SH-SY5Y (cell line): ENCODE data around the gene SEL1L2.

ENCODE experiments used
- GATA2 ChIP-seq: IDR thresholded peaks from 2 replicates; pipeline ENCODE4 v1.6.1; 2011; ENCODE audit warnings: mild to moderate bottlenecking, low read depth, low read length
- GATA3 ChIP-seq: IDR thresholded peaks from 2 replicates; pipeline ENCODE4 v1.6.1; 2011; ENCODE audit warnings: low read depth, mild to moderate bottlenecking, low read length, moderate library complexity

The SEL1L2 gene

DNA sequence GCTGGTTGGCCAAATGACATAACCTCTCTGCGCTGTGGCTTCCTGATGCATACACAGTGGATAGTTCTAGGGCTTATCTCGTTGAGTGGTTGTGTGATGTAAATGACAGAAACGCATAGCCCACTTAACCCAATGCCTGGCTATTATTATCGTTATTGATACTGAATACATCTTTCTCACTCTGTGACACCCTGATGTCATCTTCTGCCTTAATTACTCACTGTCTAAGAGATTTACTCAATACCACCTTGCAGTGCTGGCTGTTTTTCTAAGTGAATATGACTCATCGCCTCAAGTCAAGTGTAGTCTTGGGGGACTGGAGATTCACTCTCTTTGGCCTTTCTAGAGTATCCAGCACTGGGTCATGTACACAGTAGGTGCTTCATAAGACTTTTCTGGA lies 132.0 kb downstream of the SEL1L2 start:
- TF ChIP-seq GATA3 (no peak), GATA2 (no peak)

DNA sequence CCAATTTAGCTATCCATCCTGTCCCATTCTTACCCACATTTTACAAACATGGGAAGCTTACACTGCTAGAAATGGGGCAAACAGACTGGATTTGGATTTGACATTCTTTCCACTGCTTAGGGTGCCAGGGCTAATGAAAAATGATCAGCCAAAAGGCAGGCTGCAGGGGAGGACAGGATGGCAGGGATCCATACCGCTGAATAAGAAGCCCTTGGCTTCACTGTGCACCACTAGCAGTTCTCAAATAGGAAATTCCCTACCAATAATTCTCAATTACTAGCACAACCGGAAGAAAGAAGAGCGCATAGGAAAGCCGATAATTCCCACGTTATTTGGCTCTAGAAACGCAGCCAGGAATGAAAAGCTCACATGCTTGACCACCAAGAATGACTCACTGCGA lies 132.5 kb downstream of the SEL1L2 start:
- TF ChIP-seq GATA3 (no peak), GATA2 (no peak)

DNA sequence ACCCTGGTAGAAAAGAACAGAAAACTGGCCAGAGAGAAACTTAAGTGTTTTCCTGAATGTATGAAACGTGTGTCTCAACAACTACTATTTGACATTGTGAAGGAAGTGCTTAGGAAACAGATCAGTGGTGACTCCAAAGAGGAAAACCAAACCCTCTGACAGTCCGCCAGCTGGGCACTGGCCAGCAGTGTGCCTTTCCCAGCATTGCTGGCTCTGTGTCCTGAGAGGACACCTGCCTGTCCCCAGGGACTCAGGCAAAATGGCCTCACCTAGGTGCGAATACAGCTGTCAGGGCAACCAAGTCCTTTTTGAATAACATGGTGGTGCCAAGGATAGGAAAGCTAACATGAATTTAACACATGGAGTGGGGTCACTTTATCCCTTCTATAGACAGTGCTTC lies 133.1 kb downstream of the SEL1L2 start:
- TF ChIP-seq GATA2 (no peak), GATA3 (no peak)

DNA sequence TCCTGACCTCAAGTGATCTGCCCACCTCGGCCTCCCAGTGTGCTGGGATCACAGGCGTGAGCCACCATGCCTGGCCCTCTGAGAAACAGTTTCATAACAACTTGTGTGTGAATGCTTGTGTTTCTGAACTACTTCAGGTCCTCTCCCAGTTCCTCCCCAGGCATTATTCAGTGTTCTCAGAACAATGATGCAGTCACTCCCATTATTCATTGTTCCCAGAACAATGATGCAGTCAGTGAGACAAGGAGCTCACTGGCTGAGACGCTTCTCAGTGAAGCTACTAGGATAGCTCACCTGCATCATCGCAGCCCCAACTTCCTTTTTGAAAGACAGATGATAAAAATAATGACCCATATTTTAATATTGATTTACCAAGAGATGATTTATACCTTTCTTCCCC lies 134.1 kb downstream of the SEL1L2 start:
- TF ChIP-seq GATA3 = no peak
- TF ChIP-seq GATA2 = no peak

DNA sequence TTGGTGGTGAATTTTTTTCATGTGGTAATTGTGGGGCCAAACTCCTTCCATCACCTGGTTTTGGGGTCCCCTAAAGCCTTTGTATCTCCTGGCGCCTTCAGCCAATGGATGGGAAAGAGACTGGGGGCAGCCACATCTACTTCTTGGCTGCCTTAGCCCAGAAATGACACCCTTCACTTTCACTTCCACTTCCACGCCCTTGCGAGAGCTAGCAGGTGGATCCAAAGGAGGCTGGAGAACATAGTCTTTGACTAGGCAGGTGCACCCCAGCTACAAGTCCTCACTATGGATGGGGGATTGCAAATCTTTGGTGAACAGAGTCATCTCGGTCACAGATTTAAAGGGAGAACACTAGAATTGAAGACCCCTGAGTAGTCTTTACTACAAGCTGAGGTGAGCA lies 134.8 kb downstream of the SEL1L2 start:
- no peak for TF ChIP-seq GATA2
- no peak for TF ChIP-seq GATA3

DNA sequence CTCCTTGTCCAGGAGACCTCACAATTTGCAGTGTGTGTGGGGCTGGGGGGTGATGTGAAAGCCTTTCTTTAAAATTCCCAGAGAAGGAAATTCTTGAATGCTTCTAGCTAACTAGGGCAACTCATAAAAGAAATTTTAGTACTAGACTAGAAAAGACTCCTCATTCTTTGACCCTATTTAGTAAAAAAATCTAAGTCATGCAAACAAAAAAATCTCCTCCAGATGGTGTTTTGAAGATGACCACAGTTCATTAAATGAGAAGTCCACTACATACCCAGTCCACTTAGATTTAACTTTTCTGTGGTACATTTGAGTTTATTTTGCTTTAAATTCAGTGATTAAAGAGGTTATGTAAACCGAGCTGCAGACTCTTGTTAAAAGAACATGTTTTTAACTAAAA lies 138.1 kb downstream of the SEL1L2 start:
- TF ChIP-seq GATA3 = no peak
- TF ChIP-seq GATA2 = no peak

DNA sequence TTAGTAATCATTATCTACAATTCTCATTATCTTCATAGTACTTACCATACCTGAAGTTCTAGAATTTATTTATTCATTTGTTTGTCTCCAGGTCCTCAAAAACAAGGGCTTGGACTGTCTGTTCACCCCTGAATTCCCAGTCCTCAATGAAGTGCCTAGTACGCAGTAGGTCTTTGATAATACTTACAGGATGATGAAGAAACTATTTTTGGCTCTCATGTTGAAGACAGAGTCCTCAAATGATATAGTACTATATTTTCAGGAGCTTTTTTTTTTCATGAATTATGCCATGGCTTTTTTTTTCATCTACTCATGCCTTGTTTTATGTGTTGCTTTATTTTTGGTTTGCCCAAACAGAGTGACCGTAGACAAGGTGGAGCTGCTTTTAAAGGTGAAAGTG lies 139.1 kb downstream of the SEL1L2 start:
- TF ChIP-seq GATA2 (no peak), GATA3 (no peak)

DNA sequence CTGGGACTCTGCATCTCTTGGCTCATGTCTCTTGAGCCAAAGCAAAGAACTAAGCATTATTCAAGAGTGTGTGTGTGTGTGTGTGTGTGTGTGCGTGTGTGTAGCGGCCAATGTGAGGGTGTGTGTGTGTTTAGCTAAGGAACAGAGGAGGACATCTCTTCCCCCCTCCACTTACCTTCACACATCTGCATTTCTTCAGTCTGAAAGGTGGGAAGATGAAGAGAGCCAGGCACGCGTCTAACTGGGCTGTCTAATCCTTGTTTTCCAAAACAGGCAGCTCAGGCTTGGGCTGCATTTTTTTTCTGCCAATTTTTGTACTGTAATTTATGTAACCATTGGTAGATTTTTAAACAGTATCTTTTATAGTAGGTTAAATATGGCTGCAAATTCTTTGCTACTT lies 146.1 kb downstream of the SEL1L2 start:
- no peak for TF ChIP-seq GATA3

DNA sequence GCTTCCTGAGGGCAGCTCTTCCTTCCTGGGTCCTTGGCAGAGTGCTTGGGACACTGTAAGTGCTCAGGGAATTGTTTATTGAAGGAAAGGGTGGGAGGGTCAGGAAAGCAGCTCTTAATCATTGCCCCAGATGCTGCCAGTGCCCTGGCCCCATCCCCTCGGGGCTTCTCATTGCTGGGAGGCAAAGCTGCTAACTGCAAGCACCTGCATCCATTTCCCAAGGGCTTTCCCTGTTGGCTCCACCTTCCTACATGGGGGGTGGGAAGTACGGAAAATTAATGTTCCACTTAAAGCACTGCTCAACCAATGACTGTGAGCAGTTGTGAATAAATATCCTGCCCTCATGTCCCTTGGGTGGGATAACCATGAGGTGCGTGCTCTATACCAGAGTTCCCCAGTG lies 149.2 kb downstream of the SEL1L2 start:
- TF ChIP-seq GATA3 (no peak), GATA2 (no peak)

DNA sequence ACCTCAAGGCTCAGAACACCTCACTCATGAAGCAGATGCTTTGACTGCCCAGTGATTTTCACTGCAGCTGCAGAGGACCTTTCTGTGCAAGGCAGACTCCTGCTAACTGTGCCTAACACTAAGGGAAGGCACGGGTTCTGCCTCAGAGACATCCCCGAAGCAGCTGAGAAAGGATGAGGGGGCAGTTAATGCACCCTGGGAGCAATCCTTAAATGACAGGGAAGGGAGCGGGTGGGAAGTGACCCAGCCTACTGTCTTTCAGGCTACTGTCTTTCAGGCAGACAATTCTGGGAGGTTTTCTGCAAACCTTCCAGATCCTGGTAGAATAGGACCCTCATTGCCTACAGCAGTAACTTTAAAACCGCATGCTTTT lies 150.3 kb downstream of the SEL1L2 start:
- TF ChIP-seq GATA3 (no peak), GATA2 (no peak)

DNA sequence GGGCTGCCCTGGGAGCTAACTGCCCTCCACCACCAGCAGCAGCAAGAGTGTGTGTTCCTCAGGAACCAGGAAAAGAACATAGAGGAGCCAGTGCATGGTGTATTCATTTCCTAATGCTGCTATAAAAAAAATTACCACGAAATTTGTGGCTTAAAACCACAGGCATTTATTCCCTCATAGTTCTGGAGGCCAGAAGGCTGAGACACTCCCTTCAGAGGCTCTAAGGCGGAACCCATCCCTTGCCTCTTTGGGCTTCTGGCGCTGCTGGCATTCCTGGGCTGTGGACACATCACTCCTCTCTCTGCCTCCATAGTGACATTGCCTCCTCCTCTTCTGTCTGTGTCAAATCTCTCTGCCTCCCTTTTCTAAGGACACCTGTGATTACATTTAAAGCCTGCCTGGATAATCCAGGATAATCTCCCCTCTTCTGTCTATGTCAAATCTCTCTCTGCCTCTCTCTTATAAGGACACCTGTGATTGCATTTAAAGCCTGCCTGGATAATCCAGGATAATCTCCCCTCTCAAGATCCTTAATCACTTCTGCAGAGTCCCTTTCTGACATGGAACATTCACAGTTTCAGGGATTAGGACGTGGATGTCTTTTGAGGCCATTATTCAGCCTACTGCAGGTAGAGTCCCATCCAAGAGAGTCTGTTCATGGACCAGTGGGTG lies 150.9 kb downstream of the SEL1L2 start:
- TF ChIP-seq GATA2 (no peak), GATA3 (no peak)

DNA sequence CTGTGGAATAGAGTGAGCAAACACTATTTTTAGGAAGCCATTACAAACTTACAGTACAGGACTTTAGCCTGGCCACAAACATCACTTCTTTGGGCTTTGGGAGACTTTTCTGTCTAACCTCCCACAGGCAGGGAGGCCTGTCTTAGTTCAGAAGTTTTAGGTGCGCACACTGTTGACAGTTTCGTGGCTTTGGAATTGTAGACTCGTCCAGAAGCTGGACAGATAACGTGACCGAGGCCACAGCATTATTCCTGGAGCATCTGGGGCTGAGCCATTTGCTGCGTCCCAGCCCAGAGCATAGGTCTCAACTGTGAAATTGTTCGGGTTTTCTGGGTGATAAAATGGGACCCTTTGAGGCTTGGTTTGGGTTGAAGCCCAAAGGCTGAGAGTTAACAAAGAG lies 151.8 kb downstream of the SEL1L2 start:
- TF ChIP-seq GATA2 = no peak

DNA sequence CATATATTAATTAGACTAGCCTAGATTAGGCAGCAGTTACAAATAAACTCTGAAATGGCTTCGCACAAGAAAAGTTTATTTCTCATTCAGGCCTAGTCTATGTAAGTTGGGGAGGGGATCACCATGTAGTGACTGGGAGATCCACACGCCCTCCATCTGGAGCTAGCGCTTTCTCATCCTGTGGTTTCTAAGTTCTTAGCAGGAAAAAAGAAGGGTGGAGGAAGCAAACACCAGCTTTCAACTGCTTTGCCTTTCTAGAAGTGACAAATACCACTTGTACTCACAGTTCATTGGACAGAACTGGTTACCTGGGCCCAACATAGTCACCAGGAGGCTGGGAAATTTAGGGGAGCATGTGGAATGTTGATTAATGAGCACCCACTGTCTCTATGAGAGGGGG lies 158.9 kb downstream of the SEL1L2 start:
- TF ChIP-seq GATA2 (no peak), GATA3 (no peak)

DNA sequence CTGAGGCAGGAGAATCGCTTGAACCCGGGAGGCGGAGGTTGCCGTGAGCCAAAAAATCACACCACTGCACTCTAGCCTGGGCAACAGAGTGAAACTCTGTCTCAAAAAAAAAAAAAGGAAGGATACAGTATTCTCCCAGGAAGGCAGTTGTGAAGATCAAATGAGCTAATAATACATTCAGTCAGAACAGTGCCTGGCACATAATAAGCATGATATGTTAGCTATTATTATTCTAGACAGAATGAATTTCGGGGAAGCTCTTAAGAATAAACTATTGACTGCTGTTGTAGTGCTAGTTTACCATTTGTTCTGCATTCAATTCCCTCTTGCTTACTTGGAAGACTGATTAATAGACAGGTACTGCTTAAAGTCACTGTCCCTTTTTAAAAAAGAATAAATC lies 164.9 kb downstream of the SEL1L2 start:
- TF ChIP-seq GATA2 (no peak), GATA3 (no peak)

DNA sequence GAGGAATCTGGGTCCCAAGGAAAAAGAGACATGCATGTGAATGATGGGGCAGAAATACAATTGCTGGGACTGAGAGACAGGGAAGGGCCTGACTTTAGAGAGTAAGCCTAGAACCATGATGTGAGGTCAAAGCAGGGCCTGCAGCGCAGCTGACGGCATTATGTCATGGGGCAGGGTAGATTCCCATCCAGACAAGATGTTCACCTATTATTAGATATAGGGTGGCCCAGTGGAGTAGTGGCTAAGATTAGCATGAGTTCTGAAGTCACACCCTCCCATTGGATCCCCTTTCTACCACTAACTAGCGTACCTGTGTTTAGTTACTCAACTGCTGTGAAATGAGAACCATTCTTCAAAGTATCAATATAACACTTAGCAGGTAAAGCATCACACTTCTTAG lies 166.0 kb downstream of the SEL1L2 start:
- TF ChIP-seq GATA3 (no peak), GATA2 (no peak)

DNA sequence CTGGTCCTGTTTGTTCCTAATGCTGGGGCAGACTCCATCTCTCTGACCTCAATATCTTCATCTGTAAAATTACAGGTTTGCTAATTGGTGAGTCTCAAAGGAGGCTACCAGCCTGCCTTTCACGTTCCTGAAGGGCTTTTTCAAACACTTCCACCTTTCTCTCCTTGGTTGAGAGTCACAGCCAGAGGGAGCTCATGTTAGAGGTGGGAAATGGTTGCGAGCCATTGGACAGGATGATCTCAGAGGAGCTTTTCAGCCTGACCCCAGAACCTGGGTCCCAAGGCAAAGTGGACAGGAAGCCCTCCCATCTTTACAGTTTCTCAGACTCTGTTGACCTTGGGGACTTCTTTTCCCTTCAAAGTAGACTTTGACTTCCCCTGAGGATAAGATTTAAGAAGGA lies 168.0 kb downstream of the SEL1L2 start:
- TF ChIP-seq GATA2 (no peak), GATA3 (no peak)
